Tibial nerve (tissue), 4 donors: ENCODE measurements around the gene PPP1R11.

Experiments
- EP300 ChIP-seq, 2 donors: sonication (generic); formaldehyde crosslinking; IDR thresholded peaks; one replicate each; pipeline ENCODE4 v1.6.1; 2017; ENCODE audit warnings: antibody characterized with exemption in 2 of 2, mild to moderate bottlenecking in 1 of 2
- POLR2A ChIP-seq, 2 donors: fragments of 450-650 bp; IDR thresholded peaks; one replicate each; pipeline ENCODE4 v1.6.1; 2017; ENCODE audit warnings: antibody characterized with exemption in 2 of 2, mild to moderate bottlenecking in 2 of 2, moderate library complexity in 2 of 2
- TF ChIP-seq, protein P1 (sequence below), 5 experiments: fragments of 200-600 bp in 3 of 5; fragments of 450-650 bp in 2 of 5; sonication (generic) in 3 of 5; IDR thresholded peaks; one replicate each; pipeline ENCODE4 v1.5.1; 2016 to 2019; ENCODE audit warnings: antibody characterized with exemption in 5 of 5, mild to moderate bottlenecking in 3 of 5, moderate library complexity in 2 of 5

- TF ChIP-seq EP300 (IDR thresholded peaks at IDR 0.05) (peak; percentile 96 to 99), POLR2A (IDR thresholded peaks at IDR 0.05) (peak; percentile 27 to 76)
- TF ChIP-seq, protein P1, sequence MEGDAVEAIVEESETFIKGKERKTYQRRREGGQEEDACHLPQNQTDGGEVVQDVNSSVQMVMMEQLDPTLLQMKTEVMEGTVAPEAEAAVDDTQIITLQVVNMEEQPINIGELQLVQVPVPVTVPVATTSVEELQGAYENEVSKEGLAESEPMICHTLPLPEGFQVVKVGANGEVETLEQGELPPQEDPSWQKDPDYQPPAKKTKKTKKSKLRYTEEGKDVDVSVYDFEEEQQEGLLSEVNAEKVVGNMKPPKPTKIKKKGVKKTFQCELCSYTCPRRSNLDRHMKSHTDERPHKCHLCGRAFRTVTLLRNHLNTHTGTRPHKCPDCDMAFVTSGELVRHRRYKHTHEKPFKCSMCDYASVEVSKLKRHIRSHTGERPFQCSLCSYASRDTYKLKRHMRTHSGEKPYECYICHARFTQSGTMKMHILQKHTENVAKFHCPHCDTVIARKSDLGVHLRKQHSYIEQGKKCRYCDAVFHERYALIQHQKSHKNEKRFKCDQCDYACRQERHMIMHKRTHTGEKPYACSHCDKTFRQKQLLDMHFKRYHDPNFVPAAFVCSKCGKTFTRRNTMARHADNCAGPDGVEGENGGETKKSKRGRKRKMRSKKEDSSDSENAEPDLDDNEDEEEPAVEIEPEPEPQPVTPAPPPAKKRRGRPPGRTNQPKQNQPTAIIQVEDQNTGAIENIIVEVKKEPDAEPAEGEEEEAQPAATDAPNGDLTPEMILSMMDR (IDR thresholded peaks at IDR 0.05): peak in 1 of 5 experiments; percentile 44
Observed at GRCh38 chr6:30066577-30067459, at the start of gene PPP1R11.
